Measurements from ENCODE around the gene TRERF1. TPM values are rescaled to one million over a fixed set of nuclear protein-coding genes. Genes with fewer than 3 reads are reported as not detected.

Gene TRERF1
- total RNA-seq, 1 donor: 6.5 TPM

- no peak for DNase-seq (ENCODE audit: low read depth)
- H3K4me3 ChIP-seq (ENCODE audit: low read depth, low read length): no peak overlapping the region
- no peak for TF ChIP-seq CTCF (IDR thresholded peaks at IDR 0.05; ENCODE audit: insufficient read depth, low read depth, low read length)
These were observed 58.4 kb downstream of the TRERF1 start for GRCh38 chr6:42393339-42393738.

- H3K4me3 ChIP-seq (ENCODE audit: low read depth, low read length): no peak overlapping the region
- no peak for DNase-seq (ENCODE audit: low read depth)
- no peak for TF ChIP-seq CTCF (IDR thresholded peaks at IDR 0.05; ENCODE audit: insufficient read depth, low read depth, low read length)
These were observed 58.9 kb downstream of the TRERF1 start for GRCh38 chr6:42392833-42393232.

GRCh38 chr6:42391441-42391840, 60.3 kb downstream of the TRERF1 start:
- H3K4me3 ChIP-seq (ENCODE audit: low read depth, low read length): no peak overlapping the region
- no peak for DNase-seq (ENCODE audit: low read depth)
- TF ChIP-seq CTCF (IDR thresholded peaks at IDR 0.05; ENCODE audit: insufficient read depth, low read depth, low read length): no peak

- no peak for TF ChIP-seq CTCF (IDR thresholded peaks at IDR 0.05; ENCODE audit: insufficient read depth, low read depth, low read length)
- no peak for DNase-seq (ENCODE audit: low read depth)
- no peak overlapping the region for H3K4me3 ChIP-seq (ENCODE audit: low read depth, low read length)
These were observed 61.3 kb downstream of the TRERF1 start for GRCh38 chr6:42390228-42390934.

GRCh38 chr6:42389736-42390135, 62.0 kb downstream of the TRERF1 start:
- DNase-seq (ENCODE audit: low read depth): no peak
- TF ChIP-seq CTCF (IDR thresholded peaks at IDR 0.05; ENCODE audit: insufficient read depth, low read depth, low read length): no peak

GRCh38 chr6:42388046-42388445, 63.7 kb downstream of the TRERF1 start:
- no peak for DNase-seq (ENCODE audit: low read depth)
- TF ChIP-seq CTCF (IDR thresholded peaks at IDR 0.05; ENCODE audit: insufficient read depth, low read depth, low read length): no peak
- H3K4me3 ChIP-seq (ENCODE audit: low read depth, low read length): no peak overlapping the region

More at GRCh38 chr6:42389736-42390135, 62.0 kb downstream of the TRERF1 start:
- no peak overlapping the region for H3K4me3 ChIP-seq (ENCODE audit: low read depth, low read length)

GRCh38 chr6:42387336-42387735, 64.4 kb downstream of the TRERF1 start:
- TF ChIP-seq CTCF (IDR thresholded peaks at IDR 0.05; ENCODE audit: insufficient read depth, low read depth, low read length): no peak
- no peak for DNase-seq (ENCODE audit: low read depth)
- H3K4me3 ChIP-seq (ENCODE audit: low read depth, low read length): no peak overlapping the region
